Inferior parietal cortex (tissue), 1 donor: ENCODE data around the gene HERC5.
"Not testable (repeated sequence)": the region's sequence is repeated elsewhere in the genome, so short reads cannot be mapped to it uniquely, and the experiment has no call there.

Source experiments
- DNase-seq: peaks from one replicate; pipeline ENCODE4 v3.0.0-alpha.2; 2016; ENCODE audit errors: extremely low spot score

The HERC5 gene

DNA sequence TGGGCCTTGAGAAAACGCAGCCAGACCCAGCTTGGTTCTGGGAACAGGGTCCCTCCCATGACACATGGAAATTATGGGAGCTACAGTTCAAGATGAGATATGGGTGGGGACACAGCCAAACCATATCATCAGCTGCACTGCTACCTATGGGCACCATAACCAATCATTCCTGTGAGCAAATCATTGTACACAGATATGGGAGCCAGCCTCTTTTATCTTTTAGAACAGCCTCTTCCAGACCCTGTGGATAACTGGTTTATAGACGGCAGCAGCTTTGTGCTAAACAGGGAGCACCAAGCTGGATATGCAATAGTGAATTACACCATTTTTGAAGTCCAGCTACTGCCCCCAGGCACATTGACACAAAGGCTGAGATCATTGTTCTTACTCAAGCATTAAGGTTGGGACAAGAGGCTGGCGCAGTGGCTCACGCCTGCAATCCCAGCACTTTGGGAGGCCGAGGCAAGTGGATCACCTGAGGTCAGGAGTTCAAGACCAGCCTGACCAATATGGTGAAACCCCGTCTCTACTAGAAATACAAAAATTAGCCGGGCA lies 8.6 kb upstream of the HERC5 start:
- not testable (repeated sequence) for DNase-seq

DNA sequence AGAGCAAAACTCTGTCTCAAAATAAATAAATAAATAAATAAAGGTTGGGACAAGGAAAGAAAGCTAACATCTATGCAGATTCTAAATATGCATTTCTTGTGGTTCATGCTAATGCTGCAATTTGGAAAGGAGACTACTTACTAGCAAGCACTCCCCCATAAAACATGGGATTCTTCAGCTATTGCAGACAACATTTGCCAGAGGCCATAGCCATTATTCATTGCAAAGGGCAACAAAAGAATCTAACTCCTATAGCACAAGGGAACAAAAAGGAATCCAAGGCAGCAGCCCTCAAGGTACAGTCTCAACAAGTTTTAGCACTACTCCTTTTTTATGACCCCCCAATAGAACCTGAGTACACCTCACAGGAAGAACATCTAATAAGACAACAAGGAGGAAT lies 8.0 kb upstream of the HERC5 start:
- DNase-seq = no peak

DNA sequence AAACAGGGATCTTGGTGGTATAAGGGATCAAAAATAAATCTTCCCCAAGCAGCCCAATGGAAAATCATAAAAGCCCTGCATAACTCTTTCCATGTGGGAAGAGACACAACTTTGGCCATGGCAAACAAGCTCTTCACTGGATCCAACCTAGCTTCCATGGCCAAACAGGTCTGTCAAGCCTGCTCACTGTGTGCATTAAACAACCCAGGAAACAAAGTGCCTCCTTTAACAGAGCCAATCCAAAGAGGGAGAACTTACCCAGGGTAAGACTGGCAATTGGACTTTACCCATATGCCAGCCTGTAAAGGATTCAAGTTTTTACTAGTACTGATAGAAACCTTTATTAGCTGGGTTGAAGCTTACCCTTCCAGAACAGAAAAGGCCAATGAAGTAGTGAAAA lies 7.6 kb upstream of the HERC5 start:
- no peak for DNase-seq

DNA sequence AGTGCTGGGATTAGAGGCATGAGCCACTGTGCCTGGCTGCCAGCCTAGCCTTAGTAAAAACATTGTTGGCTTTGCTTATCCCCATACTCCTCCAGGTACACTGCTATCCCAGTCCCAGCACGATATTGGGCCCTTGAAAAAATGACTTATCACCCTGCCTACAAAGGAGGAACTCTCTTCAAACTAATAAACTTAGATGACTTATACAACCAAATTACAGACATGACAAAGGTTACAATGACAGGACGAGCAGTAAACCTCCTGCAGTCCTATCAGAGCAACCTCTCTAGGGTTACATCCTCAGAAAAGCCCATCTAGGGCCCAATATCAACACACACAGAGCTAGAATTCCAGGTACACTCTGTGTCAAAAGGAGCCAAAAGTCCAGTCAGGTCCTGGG lies 5.7 kb upstream of the HERC5 start:
- no peak for DNase-seq

DNA sequence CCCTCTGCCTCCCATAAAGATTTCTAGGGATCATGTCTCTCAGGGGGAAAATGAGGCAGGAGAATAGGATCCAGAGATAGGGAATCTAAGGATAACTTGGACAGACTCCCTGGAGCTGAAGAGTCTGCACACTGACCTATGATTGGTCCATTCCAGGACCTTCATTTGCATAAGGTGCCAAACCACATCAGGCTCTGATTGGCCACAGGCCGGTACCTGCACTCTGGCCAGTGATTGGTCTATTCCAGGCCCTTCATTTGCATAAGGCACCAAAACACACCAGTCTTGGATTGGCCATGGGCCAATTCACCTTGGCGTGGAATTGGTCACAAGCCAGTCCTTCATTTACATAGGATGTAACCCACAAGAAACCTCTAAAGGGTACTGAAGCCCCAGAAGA lies 4.0 kb upstream of the HERC5 start:
- DNase-seq = no peak

DNA sequence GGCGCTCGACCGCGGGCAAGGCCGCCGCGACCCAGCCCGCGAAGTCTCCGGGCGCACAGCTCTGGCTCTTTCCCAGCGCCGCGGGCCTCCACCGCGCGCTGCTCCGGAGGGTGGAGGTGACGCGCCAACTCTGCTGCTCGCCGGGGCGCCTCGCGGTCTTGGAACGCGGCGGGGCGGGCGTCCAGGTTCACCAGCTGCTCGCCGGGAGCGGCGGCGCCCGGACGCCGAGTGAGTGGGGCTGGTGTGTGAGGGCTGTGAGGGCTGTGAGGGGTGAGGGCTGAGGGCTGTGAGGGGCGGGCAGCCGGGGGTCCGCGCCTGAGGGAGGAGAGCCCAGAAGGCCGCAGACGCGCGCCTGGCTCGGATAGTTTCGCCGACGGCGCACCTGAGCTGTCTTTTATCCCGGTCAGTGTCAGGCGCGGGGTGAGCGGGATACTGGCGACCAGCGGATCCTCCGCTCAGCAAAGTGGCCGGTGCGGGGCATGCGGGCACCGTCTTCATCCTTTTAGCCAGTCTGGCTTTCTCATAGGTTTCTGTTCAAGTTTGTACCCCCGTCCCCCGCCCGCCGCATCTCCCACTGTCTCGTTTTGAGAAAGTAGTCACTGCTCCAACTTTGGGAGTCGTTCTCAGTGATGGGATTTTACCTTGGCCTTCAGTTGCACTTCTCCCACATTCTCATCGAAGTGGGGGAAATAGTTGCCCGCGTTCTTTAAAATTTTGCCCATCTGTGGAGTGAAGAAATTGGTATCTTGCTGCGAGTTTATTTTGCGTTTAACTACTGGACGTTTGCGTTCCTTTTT lies 586 bp downstream of the HERC5 start:
- DNase-seq = no peak

DNA sequence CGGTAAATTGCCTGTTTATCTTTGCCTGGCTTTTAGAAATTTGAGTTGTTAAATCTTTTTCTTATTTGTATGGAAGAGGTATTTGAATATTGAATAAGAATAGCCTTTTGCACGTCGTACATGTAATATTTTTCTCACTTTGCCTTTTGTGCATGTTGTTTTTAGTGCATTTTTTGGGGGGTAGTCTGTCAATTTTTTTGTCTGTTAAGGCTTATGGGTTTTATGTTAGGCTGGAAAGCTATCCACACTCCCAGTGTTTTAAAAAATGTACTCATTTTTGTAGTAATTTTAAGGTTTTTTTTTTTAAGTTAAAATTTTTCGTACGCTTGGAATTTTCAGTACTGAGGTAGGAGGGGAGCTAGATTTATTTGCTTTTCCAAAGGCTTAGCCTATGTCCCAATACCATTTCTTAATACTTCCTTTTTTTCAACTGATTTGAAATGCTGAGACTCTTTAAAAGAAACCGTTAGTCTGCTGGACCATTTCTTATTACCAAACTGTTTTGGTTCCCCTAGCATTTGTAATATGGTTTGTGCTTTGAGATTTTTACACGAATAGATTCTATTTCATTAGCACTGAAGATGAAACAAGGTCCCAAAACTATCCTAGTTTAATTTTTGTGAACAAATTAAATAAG lies 1.3 kb downstream of the HERC5 start:
- DNase-seq = no peak

DNA sequence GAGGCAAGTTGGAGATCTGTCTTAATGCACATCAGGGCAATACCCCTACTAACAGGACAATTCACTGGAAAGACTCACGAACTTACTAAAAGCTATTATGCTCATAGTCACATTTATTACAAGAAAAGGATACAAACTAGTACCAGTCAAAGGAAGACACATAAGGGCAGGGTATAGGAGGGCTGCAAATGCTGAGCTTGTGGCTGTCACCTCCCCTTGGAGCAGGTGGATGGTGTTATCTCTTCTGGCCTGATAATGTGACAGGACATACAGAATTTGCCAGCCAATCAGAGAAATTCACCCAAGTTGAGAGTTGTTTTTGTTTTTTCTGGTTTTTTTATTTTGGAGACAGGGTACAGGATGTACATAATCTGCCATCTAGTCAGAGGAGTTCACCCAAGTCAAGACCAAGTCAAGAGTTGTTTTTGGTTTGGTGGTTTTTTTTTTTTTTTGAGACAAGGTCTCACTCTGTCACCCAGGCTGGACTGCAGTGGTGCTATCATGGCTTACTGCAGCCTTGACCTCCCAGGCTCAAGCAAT lies 8.8 kb downstream of the HERC5 start:
- no peak for DNase-seq

DNA sequence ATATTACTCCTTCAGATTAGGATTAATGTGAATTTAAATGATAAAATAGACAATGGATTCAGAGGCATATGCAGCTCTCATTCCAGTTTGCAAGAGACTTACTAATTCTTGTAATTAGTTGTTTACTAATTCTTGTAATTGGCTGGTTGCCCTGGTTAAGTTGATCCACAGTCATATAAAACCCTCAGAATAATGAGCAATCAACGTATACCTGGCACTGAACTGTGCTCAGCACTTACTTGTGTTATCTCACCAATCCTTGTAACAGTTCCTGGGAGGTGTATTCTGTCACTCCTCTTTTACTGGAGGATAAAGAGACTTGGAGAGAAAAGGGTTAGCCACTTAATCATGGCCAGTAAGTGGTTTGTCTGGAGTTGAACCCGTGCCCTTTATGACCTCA lies 10.5 kb downstream of the HERC5 start:
- no peak for DNase-seq

DNA sequence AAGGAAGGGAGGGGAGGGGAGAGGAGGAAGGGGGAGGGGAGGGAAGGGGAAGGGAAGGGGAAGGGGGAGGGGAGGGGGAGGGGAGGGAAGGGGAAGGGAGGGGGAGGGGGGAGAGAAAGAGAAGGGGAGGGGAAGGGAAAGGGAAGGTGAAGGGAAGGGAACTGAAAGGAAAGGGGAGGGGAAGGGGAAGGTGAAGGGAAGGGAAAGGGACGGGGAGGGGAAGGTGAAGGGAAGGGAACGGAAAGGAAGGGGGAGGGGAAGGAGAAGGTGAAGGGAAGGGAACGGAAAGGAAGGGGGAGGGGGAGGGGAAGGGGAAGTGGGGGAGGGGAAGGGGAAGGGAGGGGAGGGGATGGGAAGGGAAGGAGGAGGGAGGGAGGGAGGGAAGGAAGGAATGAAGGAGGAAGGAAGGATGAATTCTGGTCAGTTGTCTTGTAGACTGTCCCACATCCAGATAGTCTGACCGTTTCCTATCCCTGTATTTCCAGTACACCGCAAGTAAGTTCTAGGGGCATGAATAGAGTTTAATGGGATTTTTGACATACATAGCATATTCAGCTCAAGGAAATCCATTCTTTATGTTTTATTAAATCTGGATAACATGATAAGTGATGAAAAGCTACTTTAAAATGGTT lies 20.4 kb downstream of the HERC5 start:
- DNase-seq = no peak

DNA sequence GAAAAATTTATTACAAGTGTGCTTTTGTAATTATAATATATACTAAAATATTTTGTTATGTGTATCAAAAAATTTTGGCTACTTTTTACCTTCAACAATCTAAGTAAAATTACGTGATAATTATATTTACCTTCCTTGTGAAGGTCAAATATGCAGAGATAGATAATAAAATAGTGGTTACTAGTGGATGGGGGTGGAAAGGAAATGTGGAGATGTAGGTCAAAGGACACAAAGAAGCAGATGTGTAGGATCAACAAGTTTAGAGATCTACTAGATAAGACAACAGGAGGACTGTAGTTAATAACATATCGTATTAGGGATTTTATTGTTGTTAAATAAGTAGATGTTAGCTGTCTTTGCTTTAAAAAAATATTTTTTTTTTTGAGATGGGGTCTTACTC lies 21.3 kb downstream of the HERC5 start:
- no peak for DNase-seq

DNA sequence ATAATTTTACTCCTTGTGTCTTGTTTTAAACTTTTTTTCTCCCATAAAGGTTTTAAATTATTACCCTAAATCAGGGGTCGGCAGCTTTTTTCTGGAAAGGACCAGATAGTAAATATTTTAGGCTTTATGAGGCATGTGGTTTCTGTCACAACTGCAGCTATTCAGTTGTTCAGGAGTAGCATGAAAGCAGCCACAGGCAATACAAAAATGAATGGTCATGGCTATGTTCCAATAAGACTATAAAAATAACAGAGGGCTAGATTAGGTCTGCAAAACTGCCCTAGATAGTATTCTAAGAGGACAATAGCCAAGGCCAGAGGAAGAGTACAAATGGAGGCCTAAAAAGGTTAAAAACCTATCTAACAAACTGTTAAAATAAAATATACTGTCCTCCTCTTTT lies 24.6 kb downstream of the HERC5 start:
- no peak for DNase-seq

DNA sequence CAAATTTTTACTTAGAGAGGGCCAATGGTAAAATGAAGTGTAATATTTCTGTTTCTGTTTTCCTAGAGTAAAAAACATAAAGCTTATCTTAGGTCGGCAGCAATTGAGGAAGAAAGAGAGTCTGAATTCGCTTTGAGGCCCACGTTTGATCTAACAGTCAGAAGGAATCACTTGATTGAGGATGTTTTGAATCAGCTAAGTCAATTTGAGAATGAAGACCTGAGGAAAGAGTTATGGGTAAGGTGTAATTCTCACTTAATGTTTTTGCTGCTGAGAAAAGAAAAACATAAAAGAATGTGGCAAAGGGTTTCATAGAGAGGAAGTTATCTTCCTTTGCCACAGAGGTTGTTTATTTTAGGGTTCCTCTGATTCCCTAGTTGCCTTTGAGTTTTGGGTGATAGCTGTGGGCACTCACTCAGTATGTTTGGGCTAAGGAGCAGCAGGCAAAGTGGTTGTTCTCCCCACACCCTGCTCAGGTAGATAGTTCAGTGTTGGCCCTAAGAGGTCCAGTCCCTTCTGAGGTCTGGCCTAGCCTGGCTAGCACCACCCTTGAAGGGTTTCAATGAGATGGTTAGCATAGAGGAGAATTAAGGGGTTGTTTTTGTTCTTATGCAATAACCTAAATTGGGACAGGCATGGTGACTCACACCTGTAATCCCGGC lies 32.3 kb downstream of the HERC5 start:
- no peak for DNase-seq

DNA sequence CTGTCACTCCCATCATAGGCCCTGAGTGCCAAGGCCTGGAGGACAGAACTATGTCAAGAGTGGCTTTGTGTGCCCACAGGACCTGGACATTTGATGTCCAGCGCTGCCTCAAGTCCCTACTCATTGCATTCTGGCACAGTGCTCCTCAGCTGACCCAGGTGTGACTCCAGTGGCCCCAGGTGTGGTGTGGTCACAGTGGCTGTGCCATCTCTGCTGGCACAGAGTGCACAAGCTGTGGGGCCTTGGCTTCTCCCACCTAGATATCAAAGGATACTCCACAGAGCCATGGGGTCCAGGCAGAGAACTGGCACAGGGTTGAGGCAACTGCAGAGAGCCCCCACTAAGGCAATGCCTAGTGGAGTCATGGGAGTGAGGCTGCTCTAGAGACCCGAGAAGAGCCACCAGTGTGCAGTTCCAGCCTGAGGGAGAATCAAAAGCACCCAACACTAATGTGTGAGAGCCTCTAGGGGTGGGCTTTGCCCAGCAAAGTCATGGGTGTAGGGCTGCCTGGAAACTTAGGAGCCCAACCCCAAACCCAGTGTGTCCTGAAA lies 41.0 kb downstream of the HERC5 start:
- no peak for DNase-seq

DNA sequence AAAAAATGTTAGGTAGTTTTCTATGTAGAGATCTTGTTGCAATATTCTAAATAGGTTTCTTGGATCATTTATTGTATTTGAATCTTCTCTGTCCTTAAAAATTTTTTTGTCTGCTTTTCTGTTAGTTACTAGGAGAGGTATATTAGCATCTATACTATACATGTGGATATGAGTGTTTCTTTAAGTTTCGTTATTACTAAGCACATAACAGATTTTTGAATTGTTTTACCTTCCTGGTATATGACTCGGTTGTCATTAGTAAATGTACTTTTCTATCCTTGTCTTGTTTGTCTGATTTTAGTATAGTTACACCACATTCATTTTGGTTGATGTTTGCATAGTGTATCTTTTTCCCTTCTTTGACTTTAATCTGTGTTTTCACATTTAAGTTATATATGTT lies 46.4 kb downstream of the HERC5 start:
- DNase-seq = no peak

DNA sequence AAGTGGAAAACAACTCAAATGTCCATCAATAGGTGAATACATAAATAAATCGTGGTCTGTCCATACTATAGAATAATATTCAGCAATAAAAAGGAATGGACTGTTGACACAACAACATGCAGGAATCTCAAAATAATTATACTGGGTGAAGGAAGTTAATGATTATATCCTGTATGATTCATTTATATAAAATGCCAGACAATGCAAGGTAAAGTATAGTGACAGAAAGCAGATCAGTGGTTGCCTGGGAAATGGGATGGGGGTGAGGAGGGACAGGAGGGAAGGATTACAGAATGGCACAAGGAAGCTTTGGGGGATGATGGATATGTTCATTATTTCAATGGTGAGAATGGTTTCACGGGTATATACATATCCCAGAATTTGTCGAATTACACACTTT lies 54.3 kb downstream of the HERC5 start:
- no peak for DNase-seq

DNA sequence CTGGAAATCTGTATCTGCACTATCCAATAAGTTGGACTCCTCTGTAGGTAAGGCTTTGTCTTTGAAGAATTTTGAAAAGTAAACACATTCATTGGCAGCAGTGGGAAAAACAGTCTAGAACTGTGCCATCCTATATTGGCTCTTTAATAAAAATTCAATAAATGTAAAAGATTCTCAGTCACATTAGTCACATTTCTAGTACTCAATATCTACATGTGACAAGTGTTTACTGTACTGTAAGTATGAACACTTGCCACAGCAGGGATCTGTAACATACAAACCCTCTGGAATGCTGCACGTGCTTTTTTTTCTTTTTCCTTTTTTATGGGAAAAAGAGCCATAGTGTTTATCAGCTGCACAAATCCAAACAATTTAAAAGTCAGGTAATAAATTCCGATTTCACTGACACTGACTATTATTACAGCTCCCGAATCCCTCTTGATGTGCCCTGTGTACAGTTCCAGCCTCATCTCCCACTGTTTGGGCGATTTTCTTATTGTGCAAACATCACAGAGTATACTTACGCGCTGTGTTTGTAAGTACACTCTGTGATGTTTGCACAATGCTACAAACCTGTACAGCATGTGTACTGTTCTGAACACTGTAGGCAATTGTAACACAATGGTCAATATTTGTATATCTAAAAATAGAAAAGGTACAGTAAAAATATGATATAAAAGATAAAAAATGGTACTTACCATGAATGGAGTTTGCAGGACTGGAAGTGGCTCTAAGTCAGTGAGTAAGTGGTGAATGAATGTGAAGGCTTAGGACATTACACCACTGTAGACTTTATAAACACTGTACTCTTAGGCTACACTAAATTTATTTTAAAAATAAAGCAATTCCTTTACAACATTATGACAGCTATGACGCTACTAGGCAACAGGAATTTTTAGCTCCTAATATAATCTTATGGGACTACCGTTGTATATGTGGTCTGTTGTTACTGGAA lies 57.9 kb downstream of the HERC5 start:
- DNase-seq = no peak

DNA sequence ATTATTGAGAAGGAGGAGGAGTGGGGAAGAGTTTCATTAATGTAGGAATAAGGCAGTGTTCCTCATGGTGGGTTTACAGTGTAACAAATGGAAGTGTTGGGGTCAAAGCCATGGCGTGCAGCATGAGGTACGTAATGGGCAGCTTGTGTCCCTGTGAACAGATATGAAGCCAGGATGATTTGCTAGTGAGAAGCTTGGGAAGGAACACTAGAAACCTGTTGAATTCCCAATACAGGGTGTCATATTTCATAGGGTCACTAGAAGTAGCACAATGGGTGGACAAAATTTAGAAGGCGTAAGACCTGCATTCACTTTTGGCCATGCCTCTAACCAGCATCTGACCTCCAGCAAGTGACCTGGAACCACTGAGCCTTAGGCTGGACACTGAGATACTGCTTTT lies 59.8 kb downstream of the HERC5 start:
- DNase-seq = no peak

DNA sequence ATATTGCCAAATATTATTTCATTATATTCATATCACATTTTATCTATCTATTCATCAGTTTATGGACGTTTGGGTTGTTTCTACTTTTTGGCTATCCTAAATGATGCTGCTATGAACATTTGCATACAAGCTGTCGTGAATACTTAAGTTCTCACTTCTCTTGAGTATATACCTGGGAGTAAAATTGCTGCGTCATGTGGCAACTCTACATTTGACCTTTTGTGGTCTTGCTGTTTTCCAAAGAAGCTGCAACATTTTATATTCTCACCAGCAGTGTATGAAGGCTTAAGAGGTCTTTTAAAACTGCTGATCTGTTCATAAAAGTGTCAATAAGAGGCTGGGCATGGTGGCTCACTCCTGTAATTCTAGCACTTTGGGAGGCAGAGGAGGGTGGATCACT lies 60.9 kb downstream of the HERC5 start:
- no peak for DNase-seq

DNA sequence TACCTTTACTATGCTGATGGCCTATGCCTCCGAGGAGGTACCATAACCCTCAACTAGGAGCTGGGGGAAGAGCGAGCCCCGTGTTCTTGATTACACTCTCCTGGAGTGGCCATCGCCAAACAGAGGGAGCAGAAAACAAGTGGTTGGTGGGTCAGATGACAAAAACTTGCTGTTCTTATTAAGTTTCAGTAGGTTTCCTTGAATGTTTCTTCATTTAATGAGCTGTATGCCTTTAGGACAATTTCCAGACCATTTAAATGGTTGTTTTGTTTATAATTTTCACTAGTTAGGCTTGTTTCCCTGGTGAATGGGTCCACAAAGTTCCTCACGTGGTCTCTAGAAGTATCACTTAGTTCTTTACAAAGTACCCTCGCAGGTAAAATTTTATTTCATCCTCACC lies 62.0 kb downstream of the HERC5 start:
- no peak for DNase-seq
